GM10248 (cell line): ENCODE data around the gene MAEA.

Source experiments
- CTCF ChIA-PET: fragments of 300-600 bp; sonication (Branson Sonifier 250); formaldehyde crosslinking; extraction: SDS; loops from one replicate; lab custom pipeline; 2021; ENCODE audit warnings: antibody characterized with exemption; lab: Yijun Ruan, JAX
- POLR2A ChIA-PET: fragments of 350-650 bp; sonication (Branson Sonifier 250); formaldehyde crosslinking; extraction: SDS; loops from one replicate; lab custom pipeline; 2020; ENCODE audit warnings: antibody characterized with exemption; lab: Yijun Ruan, JAX
- DNase-seq: peaks from one replicate; pipeline ENCODE4 v3.0.0; 2012; ENCODE audit errors: extremely low spot score
- TF ChIP-seq, protein P1 (sequence below): IDR thresholded peaks from 2 replicates; pipeline ENCODE4 v1.5.1; 2012; ENCODE audit warnings: mild to moderate bottlenecking, low read depth; ENCODE audit errors: extremely low read depth, missing control alignments, control extremely low read depth

Gene MAEA

DNA sequence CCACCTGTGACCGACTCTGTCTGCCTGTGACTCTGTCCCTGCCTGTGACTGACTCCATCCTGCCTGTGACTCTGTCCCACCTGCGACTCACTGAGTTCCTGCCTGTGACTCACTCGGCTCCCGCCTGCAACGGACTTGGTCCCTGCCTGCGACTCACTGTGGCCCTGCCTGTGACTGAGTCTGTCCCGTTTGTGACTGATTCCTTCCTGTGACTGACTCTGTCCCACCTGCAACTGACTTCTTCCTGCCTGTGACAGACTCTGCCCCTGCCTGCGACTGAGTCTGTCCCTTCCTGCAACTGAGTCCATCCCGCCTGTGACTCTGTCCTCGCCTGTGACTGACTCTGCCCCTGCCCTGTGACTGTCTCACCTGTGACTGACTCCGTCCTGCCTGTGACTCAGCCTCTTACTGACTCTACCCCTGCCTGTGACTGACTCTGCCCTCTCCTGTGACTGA is 47.7 kb downstream of the MAEA start:
- ChIA-PET POLR2A (no interaction called here), CTCF (interaction anchor here (1.2 kb wide), 1 partner anchor 69 kb away, joined by 5 read pairs; no protein-coding TSS in a partner anchor)
- TF ChIP-seq, protein P1, sequence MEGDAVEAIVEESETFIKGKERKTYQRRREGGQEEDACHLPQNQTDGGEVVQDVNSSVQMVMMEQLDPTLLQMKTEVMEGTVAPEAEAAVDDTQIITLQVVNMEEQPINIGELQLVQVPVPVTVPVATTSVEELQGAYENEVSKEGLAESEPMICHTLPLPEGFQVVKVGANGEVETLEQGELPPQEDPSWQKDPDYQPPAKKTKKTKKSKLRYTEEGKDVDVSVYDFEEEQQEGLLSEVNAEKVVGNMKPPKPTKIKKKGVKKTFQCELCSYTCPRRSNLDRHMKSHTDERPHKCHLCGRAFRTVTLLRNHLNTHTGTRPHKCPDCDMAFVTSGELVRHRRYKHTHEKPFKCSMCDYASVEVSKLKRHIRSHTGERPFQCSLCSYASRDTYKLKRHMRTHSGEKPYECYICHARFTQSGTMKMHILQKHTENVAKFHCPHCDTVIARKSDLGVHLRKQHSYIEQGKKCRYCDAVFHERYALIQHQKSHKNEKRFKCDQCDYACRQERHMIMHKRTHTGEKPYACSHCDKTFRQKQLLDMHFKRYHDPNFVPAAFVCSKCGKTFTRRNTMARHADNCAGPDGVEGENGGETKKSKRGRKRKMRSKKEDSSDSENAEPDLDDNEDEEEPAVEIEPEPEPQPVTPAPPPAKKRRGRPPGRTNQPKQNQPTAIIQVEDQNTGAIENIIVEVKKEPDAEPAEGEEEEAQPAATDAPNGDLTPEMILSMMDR, result no peak
- no peak for DNase-seq

DNA sequence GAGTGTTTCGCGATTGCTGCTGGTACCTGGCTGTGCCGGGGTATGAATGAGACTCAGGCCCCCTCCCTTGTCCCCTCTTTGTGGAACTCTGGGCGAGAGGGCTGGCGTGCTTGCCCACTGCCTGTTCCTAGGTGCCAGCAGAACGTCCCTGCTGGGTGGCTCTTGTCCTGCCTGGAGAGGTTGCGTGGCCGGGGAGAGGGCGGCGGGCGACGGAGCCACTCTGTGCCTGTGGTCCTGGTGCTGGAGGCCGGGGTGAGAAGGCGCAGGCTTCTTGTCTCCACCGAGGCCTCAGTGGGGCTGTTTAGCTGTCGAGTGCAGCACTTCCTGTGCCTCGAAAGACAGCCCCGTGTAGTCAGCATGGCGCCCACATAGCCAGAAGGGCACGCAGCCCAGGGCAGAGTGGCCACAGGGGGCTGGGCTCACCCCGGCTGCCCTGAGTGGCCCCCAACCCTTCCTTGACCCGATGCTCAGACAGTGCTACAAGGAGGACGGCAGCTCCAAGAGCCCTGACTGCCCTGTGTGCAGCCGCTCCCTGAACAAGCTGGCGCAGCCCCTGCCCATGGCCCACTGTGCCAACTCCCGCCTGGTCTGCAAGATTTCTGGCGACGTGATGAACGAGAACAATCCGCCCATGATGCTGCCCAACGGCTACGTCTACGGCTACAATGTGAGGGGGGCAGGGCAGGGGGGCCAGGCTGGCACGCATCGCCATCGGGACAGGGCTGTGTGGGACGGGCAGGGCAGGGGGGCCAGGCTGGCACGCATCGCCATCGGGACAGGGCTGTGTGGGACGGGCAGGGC is 48.5 kb downstream of the MAEA start:
- TF ChIP-seq, protein P1, result no peak
- ChIA-PET POLR2A (no interaction called here), CTCF (no interaction called here)
- DNase-seq, result no peak

DNA sequence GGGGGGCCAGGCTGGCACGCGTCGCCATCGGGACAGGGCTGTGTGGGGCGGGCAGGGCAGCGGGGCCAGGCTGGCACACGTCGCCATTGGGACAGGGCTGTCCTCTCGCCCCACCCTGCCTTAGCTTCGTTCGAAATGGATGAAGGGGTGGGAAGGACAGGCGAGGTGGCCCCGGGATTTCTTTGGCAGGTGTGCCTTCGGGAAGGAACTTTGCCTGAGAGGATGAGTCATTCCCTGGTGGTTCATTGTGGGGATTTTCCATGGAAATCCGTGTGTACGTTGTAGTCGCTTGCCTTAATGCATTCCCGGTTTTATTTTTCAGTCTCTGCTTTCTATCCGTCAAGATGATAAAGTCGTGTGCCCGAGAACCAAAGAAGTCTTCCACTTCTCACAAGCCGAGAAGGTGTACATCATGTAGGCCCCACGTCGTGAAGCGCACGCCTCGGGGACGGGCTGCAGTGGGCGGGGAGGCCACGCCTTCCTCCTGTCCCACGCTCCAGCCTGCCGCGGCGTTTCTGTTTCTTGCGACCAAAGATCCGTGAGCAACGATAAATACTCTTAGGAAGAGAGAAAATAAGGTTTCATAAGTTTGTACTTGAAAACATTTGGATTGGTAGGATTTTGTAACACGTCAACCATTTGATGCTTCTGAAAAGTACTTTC is 49.2 kb downstream of the MAEA start:
- ChIA-PET POLR2A (no interaction called here), CTCF (no interaction called here)
- TF ChIP-seq, protein P1, result no peak
- DNase-seq, result no peak

DNA sequence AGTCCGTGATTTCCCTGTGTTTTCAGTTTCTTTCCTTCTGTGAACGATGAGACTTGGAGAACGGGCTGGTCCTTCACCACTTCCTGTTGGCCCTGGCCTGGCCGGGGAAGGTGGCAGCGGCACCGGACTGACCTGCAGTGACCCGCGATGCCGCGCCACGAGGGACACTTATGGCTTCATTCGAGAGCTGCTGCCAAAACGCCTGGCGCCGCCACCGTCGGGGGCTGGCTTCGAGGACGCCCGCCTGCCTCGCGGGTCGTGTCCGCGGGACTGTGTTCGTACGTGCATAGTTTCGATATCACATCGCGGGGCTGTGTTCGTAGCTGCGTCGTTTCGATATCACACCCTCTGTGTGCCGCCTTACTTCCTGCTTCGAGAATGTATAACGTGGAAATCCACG is 49.8 kb downstream of the MAEA start:
- ChIA-PET CTCF (interaction anchor here (1.3 kb wide), 1 partner anchor 48 kb away, joined by 3 read pairs; no protein-coding TSS in a partner anchor), POLR2A (no interaction called here)
- no peak for DNase-seq
- TF ChIP-seq, protein P1, result no peak

DNA sequence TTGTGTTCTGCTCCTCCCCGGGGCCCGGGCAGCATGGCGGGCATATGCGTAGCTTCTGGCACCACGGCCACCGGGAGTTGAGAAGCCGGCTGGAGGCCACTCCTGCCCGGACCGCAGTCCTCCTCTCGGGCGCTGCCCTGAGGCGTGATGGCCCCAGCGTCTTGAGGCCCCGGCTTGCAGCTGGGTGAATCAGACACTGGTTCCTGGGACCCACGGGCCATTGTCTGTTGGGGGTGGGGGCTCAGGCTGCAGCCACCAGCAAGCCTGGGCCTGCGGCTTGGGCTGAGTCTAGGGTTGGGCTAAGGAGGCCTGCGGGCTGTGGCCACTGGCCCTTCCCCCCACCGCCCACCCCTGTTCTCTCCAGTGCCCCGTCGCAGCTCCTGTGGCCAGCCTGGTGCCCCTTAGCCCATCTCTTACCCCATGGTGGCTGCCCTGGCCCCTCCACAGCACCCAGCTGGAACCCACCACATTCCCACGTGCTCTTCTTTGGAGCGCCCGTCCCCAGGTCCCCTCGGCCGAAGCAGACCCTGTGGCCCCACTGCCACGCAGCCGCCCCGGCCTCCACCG is 50.6 kb downstream of the MAEA start:
- TF ChIP-seq, protein P1, result no peak
- DNase-seq, result no peak
- POLR2A ChIA-PET, result no interaction called here
- CTCF ChIA-PET, result interaction anchor here (1.3 kb wide), 1 partner anchor 49 kb away, joined by 3 read pairs; no protein-coding TSS in a partner anchor

DNA sequence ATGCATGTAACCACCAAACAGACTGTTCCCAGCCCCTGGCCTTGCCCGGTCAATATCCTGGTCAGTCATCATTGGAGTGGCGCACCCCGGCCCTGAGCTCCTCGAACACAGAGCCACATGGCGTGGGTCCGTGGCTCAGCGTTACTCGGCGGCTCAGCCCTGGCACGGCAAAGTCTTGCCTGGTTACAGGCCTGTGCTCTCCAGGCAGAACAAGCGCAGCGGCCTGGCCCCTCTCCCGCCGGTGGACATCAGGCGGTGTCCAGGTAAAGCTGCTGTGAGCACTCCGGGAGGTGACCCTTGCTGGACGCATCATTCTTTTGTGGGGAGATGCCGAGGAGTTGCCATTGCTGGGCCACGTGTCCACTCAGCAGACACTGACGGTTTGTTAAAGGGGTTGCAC is 51.2 kb downstream of the MAEA start:
- CTCF ChIA-PET, result interaction anchor here (0.8 kb wide), 1 partner anchor 15 kb away, joined by 4 read pairs; no protein-coding TSS in a partner anchor
- POLR2A ChIA-PET, result no interaction called here
- TF ChIP-seq, protein P1, result no peak
- no peak for DNase-seq
